ENCODE results near the gene PRR18. TPM values are rescaled to one million over a fixed set of nuclear protein-coding genes. Genes with fewer than 3 reads are reported as not detected.

The PRR18 gene
- not detected in 2 replicates for total RNA-seq

GRCh38 chr6:166308033-166308768 lies at the start of gene PRR18:
Gene PRR18 (minus strand): TSS chr6:166308392. CDS start chr6:166308142, 250 bp downstream.

GRCh38 chr6:166342349-166343149 lies 34.4 kb upstream of the PRR18 start, which contains the start of gene SFT2D1:
Gene SFT2D1 (minus strand): TSS chr6:166342545. CDS start chr6:166342481, 64 bp downstream.

Other genes with a start within 250 kb of the PRR18 start
- not detected in 2 replicates for gene TBXT, start 140.5 kb downstream of the PRR18 start, total RNA-seq
- gene SFT2D1, start 34.2 kb upstream of the PRR18 start, total RNA-seq: 38.9 and 41.7 TPM in 2 replicates
- 41.1 and 48.2 TPM in 2 replicates for gene MPC1, start 74.5 kb upstream of the PRR18 start, total RNA-seq

Measured in aortic smooth muscle cell (primary cell).